GM19193 (cell line): ENCODE data around the gene FADS1.

Experiments used
- POLR2A ChIP-seq: IDR thresholded peaks from 4 replicates; pipeline ENCODE4 v1.6.1; 2011; ENCODE audit not compliant: insufficient read depth, insufficient read length; ENCODE audit errors: extremely low read depth

FADS1 gene

DNA sequence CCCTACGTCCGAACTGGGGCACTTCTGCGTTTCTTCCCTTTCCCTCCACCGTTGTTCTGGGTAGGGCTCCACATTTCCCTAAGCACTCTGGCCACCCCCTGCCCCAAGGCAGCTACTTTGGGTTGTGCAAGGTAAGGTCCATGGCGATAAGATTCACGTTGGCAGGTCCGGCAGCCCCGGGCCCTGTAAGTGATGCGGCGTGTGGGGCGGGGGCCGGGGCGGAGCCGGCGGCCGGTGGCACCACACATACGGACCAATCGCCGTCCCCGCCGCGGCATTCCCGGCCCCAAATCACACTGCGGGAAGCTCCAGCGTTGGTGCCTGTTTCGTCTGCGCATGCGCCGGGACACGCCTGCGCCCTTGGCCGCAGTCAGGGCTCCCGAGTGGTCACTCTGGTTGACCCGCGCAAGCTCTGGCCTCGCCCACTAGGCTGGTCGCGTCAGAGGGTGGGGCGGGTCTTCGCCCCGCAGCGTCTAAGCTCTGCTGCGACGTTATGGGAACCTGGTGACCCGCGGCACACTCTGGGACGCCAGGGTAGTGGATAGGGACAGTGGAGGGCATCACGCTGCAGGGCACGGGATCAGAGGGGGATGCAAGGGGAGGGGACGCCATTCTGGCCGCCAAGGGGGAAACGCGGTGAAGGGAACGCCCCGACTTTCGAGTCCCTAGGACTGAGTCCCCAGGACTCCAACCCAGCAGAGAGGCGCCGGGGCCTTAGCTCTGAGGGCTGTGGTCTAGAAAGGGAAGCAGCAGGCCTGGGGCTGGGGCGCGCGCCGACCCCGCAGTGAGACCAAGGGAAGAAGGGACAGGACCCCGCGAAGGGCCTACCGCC, 1.6 kb downstream of the FADS1 start:
- peak; percentile 79 for TF ChIP-seq POLR2A

- no peak for TF ChIP-seq POLR2A
These were observed 2.4 kb downstream of the FADS1 start for GRCh38 chr11:61814247-61814957.

DNA sequence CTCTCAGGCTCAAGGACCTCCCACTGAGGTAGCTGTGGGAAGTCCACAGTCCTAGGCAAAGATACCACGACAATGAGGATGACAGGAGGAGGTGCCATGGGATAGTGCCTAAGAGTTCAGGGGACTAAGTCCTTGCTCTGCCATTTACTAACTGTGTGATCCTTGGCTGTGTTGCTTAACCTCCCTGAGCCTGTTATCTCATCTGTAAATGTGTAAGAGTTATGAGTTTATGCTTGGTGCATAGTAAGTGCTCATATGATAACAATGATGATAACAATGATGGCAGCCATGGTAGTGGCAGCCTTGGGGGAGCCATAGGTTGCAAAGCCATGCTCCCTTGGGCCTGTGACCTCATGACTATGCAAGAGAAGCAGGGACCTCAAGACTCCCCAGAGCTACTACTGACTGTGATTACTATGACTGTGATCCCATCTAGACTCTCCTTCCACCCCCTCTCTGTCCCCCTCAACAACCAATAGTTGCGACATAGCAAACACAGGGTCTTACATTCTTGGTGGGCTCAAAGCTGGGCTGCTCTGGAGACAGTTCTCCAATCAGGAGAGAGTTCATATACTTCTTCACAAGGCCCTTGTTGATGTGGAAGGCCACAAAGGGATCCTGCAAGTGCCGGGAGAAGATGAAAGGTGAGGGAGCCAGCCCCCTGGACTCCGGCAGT, 3.9 kb downstream of the FADS1 start:
- TF ChIP-seq POLR2A = no peak

DNA sequence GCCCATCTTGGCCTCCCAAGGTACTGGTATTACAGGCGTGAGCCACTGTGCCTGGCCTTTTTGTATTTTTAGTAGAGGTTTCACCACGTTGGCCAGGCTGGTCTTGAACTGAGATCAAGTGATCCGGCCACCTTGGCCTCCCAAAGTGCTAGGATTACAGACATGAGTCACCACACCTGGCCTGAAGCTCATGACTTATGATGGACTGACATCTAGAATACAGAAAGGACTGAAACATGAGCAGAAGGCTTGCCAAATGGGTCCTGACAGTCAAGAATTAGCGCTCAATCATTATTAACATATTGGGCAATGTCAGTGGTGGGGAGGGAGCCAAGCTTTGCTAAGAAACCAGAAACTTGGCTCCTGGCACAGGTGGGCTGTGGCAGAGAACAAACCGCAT, 5.0 kb downstream of the FADS1 start:
- TF ChIP-seq POLR2A = no peak

GRCh38 chr11:61810671-61811175, 6.1 kb downstream of the FADS1 start:
- no peak for TF ChIP-seq POLR2A

DNA sequence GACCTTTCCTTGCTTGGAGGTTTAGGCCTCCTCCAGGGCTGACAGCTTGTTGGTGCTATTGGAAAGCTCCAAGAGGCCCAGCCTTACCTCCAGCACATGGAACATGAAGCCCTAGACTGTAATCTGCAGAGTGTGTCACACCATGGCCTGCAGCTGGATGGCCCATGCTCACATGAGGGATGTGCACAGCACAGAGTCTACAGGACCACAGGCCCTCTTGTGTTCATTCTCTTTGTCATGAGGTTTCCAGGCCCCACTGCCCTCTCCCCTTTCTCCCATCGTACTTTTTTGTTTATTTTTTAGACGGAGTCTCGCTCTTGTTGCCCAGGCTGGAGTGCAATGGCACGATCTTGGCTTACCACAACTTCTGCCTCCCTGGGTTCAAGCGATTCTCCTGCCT, 10.0 kb downstream of the FADS1 start:
- TF ChIP-seq POLR2A = no peak

GRCh38 chr11:61805146-61805545, 11.7 kb downstream of the FADS1 start:
- no peak for TF ChIP-seq POLR2A

DNA sequence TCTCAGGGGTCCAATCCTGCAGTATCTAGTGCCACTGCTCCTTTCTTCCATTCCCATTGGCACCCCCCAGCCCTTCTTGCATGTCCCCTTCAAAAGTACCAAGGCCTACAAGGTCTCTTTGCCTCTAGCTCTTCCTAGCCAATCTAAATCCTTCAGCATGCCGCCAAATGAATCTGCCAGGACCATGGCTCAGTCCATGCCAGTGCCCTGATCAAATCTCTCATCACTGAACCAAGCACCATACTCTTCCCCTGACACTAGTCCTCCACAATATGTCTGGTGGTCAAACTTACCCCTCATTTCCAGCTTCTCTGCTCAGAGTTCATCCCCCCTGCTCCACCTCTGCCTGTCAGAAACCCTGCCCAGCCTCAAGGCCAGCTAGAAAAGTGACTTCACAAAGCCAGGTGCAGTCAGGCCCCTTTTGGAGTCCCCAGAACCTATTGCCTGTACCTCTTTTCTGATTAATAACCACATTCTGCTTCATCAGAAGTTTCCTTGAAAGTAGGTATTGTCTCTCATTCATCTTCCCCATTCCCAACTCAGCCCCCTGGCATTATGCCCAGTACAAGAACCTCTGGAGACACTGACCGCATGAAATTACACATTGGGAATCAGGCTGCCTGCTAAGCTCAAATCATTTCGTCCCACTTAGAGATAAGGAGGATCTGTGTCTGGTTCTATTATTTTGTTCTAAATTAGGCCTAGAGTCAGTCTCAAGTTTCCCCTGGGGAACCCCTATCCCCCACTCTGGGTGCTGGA, 12.7 kb downstream of the FADS1 start:
- no peak for TF ChIP-seq POLR2A

DNA sequence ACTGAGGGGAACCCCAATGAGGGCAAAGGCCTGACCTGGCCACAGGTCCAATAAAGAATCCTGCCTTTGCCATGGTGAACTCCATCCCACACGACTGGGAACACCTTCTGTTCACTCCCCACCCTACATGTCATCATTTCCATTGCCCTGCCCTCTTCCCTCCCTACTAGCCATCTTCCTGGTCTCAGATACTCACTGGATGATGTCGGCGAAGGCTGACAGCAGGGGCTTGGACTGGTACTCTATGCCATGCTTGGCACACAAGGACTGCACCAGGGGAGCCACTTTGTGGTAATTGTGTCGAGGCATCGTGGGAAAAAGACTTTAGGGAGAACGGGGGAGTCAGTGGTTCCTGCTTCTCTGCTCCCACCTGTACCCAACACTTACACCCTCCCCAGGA, 14.2 kb downstream of the FADS1 start:
- no peak for TF ChIP-seq POLR2A

DNA sequence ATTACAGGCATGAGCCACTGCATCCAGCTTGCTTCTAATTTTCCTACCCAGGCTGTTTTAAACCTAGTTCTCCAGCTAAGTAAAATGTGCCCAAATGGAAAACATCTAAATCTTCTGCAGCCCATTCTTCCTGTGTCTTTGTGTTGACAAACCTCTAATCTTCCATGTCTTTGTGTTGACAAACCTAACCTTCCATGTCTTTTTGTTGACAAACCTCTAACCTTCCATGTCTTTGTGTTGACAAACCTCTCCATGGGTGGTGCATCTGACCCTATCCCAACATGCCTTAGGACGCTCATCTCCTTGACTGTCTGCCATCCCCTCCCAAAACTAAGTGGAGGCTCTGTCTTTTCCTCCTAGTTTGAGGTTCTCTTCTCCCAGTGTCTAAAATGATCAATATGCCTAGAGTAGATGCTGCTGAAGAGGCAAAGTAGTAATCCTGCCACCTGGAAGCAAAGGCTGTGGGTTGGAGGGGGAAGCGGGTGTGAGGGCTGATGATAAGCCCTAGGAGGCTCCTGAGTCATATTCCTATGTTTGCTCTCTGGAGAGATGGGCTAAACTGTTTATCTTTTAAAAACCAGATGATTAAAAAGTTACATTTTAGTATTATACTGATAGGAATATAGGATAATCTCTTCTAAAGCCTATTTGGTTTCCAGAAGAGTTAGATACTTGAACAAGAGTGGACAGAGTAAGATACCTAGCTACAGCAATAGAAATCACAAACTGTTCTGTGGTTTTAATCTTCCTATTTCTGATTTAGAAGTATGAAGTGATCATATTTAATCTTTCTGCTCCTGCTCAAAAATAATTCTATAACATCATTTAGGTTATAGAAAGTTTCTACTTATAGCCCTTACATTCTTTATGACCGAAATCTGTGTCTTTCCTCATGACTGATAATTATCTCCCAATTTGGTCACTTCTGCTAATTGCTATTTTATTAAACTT, 16.2 kb downstream of the FADS1 start:
- no peak for TF ChIP-seq POLR2A

- no peak for TF ChIP-seq POLR2A
These were observed 17.0 kb downstream of the FADS1 start for GRCh38 chr11:61799665-61800284.

DNA sequence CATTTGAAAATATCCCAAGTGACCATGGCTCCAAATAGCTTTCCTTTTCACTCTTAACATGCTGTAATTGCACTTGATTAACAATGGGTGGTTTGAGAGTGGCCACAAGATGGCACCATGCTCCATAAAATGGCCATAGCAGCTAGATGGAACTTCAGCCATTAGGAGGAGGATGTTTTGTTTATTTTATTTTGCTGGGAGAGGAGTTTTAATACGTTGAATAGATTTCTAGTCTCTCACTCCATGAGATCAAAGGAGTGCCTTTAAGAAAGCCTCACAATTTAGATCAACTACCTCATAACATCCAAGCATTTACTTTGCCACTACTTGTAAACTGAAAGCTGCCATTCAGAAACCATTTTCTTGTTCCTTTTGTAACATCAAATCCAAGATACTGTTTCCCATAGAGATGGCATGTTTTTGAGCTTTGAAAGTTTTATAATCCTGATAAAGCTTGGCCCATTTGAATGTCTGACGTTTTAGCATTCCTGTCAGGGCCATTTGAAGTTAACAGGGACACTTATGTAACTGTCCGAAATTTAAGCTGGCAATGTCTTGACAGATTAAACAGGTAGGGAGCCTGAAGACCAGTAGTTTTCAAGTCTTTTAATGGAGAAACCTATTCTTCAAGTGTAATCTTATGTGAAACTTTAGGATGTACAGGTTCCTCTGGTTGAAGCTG, 19.4 kb downstream of the FADS1 start:
- TF ChIP-seq POLR2A = no peak
